ENCODE measurements around the gene SLC39A11.
"Not testable (repeated sequence)": the region's sequence is repeated elsewhere in the genome, so short reads cannot be mapped to it uniquely, and the experiment has no call there.

SLC39A11 gene

DNA sequence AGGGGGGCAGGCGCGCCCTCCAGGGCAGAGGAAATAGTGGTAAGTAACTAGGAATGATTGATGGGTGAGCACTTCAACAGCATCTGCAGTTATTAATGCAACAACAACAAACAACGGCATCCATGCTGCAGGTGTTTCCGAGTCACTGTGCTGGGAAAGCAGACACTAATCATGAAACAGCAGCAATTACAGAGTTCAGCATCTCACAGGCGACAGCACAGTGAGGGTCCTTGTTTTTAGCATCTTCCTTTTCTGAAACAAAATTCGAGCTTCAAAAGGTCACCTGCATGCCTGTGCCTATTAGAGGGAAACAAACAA lies 191.9 kb downstream of the SLC39A11 start:
- DNase-seq, result no peak

DNA sequence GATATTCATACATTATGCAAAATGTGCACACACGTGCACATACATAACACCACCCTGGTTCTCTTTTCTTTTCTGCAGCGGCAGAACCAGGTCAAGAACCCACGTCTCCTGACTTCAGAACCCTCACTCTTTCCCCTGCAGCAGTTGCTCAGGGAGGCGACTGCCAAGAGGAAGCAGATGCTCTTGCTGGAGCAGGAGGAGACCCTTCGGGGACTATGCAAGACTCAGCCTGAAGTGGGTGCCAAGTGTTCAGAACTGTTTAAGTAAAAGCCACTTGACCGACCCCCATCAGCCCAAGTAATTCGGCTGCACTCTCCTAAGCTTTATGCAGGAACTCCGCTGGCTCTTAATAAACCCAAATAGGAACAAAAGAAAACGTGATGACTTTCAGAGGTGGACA lies 193.8 kb downstream of the SLC39A11 start:
- no peak for DNase-seq

DNA sequence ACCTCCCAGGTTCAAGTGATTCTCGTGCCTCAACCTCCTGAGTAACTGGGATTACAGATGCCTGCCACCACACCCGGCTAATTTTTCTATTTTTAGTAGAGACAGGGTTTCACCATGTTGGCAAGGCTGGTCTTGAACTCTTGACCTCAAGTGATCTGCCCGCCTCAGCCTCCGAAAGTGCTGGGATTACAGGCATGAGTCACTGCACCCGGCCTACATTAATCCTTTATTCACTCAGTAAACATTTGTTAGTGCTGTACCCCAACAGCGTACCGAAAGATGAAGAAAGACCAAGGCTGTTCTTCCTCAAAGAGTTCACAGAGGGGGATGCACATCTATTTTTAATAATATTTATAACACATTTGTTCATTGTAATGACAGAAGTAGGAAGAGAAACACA lies 196.2 kb downstream of the SLC39A11 start:
- not testable (repeated sequence) for DNase-seq

DNA sequence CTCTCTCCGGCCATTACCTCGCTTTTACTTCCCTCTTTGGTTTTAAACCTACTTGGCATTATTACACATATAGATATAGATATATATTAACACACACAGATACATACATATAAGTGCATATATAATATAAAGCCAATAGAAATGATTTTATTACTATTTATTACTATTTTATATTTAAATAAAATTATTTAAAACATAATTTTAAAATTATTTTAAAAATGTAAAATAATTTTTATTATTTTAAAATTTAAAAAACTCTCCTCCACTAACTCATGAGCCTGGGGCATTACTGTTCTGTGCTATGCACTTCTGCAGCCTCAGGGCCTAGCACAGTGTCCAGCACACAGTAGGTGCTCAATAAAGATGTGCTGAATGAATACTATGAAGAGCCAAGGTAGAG lies 200.9 kb downstream of the SLC39A11 start:
- DNase-seq, result no peak

DNA sequence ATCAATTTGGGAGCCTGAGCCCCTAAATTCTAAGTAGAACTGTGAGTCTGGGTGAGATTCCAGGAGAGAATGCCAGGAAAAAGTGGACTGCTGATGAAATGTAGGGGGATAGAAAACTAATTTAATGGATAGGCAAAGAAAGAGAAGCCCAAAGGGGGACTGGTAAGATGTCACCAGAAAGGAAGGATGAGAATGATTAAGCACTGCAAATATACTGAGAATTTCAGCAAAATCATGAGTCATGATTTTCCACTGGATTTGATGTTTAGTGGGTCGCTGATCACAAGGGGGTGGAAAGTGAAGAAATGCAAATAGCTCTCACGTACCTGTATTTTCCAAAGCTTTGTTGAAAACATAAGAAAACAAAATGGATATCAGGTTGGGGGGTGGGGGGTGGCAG lies 201.8 kb downstream of the SLC39A11 start:
- DNase-seq, result peak; percentile 72

DNA sequence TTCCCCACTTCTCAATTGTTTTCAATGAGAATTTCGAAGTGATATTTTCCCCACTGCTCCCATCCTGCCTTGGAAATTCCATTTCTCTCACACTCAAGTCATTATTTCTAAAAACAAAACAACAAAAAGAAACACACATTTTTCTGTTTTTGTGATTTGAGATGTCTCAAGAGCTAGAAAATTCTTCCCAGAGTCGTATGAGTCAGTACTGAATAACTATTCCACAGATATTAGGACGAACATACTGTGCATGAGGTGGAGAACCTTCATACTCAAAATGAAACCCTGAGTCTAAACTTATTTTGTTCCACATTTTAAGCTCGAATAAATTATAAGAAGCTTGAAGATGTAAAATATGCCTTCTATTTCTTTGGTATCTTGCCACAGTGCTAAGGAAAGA lies 204.6 kb downstream of the SLC39A11 start:
- peak; percentile 24 for DNase-seq

DNA sequence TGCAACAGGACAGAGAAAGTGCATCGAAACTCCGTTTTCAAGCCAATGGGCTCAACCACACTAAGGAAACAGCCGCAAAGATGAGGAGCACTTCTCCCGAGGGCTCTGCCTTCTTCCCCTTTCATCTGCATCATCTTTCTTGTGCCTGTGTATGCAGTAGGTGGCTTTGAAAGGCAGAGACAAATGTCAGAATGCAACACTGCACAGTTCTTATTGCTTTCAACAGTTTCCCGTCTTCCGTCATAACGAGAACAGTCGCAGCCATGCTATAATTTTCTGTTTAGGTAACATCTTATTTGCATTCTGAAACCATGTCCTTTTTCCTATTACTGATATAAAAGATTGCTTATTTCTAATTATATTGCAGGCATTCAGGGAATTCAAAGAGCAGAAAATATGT lies 205.2 kb downstream of the SLC39A11 start:
- no peak for DNase-seq

DNA sequence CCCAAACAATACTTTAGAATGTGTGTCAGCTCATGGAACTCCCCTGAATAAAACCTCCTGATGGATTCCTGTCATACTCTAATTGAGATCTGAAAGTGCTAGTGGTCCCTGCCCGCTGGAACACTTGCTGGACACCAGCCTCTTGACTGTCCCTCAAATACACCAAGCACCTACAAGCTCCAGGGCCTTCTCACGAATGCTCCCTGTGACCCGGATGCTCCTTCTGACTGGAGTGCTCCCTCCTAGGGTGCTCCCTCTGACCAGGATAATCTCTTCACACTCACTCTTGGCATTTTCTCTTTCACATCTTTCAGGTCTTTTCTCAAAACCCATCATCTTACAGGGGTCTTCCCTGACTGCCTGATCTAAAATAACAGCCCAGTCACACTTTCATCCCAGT lies 205.9 kb downstream of the SLC39A11 start:
- DNase-seq, result no peak

DNA sequence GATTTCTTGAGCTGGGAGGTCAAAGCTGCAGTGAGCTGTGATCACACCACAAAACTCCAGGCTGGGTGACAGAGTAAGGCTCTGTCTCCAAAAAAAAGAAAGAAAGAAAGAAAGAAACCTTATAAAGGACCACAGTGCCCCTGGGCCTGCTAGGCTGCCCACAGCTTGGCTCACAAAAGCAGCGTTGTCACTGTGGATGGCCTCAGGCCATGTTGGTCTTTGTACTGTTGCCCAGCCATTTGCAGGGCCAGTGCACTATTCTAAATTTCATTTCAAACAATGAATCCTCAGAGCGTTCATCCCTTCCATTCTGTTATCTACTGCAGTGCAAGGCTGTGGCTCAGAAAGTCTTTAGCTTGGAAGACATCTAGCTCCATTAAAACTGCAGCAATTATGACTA lies 208.4 kb downstream of the SLC39A11 start:
- no peak for DNase-seq

DNA sequence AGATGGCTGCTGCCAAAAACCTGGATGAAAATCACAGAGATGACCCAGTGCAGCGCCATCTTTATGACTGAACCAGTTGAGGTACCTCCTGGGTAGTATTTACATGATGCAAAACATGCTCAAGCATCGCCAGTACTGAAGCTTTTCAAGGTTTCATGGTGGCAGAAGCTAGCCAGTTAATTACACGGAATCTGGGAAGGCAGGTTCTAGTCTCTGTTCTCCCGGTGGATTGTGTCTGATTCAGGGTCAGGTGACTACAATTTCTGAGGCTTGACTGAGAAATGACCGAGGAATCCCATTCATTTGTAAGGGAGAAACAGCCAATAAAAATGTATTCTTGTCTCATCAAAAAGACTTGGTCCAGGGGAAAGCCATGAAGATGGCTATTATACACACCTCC lies 209.1 kb downstream of the SLC39A11 start:
- no peak for DNase-seq

DNA sequence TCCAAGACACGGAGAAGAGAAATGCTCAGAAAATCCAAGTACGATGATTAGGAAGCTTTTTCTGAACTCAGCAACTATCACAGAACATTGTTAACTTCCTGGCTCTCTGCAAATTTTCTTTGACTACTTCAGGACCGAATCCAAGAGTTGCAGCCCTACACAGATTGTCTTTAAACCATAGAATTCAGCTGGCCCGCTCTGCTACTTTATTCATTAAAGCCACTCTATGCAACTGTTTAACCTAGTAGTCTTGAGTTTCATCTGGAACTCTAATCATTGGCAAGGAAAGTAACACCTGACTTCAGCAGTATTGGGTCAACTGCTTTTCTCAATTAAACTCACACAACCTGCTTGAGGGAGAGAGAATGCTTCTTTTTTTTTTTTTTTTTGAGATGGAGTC lies 210.1 kb downstream of the SLC39A11 start:
- DNase-seq, result no peak

DNA sequence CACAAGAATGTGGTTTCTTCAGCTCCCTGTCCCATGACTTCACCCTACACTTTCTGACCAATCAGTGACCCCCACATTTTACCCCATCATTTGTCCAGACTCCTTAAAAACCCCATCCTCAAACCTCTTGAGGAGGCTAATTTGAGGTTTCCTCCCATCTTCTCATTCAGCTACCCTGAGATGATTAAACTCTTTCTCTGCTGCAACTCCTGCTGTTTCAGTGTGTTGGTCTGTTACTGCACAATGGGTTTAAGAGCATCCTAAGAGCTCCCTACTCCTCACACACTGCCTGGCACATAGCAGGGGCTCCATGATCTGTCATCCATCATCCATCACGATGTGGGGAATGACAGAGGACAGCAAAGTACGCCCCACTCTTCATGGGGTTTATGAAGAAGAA lies 212.6 kb downstream of the SLC39A11 start:
- no peak for DNase-seq

DNA sequence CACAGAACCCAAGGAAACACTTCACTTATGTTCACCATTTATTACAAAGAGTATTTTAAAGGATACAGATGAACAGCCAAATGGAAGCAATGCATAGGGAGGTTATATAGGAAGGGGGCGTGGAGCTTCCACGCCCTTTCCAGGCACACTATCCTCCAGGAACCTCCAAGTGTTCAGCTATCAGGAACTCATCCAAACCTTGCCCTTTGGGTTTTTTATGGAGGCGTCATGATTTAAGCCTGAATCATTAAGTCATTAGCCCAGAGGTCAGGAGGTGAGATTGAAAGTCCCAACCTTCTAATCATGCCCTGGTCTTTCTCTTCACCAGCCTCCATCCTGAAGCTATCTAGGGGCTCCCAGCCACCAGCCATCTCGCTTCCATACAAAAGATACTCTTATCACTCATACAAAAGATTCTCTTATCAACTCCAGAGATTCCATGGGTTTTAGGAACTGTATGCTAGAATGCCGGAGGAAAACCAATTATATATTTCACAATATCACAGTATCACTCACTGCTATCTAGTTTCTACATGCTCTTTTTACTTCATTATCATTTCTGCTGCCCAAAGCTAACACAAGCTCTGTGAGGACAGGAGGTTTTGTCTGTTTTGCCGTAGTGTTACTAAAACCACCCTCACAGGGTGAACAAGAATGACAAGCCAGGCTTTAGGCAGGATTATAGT lies 213.4 kb downstream of the SLC39A11 start:
- no peak for DNase-seq

DNA sequence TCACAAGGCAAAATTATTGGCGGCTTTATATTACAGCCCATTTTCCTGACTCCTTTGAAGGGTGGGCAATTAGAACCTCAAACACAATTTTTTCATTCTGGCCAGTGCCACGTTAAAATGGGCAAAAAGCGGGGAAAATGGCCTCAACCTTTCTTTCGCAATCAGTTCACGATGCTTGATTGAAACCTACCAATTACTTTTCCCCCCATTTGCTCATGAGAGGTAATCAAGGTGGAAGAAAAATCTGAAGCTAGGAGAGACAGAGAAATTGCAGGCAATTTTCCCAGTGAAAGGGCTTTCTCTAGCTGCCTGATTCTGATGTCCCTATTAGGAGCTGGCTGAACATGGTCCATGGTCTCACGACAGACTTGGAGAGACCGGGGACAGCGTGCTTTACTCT lies 215.1 kb downstream of the SLC39A11 start:
- no peak for DNase-seq

DNA sequence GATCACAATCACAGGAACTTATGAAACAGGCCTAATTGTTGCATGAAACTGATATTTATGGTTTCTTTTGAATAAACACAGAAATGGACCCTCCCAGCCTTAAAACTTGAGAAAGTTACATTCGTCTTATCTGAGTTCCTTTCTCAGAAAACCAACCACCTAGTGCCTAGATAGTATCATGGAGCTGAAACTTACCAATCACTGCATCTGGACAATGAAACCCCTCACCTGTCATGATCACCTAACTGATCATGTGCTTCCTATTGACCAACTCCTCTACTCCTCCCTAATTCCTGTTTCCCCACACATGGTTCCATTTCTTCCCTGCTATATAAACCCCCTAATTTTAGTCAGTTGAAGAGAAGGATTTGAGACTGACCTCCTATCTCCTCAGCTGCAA lies 216.1 kb downstream of the SLC39A11 start:
- no peak for DNase-seq

DNA sequence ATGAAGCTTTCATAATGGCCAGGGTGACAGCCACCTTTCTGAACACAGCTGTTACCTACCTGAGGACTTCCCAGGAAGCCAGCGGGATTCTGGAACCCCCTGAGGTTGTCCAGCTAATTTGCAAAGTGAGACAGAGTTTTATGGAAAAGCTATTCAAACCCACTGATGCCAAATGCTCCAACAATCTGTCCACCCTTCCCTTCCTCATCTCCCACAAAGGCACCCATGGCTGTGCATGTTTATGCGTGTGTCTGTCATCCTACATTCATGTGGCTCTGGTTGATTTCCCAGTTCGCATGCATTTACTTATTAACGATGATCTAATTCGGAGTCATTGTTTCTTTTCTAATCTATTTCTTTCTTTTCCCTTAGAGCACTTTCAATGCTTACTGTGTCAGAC lies 217.1 kb downstream of the SLC39A11 start:
- no peak for DNase-seq

DNA sequence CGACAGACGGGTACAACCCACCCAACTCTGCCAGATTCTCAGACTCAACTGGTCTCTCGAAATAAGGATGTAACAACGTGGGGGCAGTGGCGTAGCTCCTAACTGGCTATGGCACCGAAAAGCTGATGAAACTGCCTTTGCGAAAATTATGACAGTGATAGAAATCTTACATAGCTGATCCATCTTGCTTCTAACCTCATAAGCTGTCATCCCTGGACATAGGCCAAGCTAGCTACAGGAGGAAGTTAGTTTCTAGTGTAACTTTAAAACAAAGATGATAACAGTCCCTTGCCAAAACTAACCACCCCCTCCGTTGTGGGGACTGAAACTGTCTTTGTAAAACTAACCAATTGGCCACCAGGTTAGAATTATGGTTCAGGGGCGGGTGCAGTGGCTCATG lies 220.1 kb downstream of the SLC39A11 start:
- peak; percentile 66 for DNase-seq

DNA sequence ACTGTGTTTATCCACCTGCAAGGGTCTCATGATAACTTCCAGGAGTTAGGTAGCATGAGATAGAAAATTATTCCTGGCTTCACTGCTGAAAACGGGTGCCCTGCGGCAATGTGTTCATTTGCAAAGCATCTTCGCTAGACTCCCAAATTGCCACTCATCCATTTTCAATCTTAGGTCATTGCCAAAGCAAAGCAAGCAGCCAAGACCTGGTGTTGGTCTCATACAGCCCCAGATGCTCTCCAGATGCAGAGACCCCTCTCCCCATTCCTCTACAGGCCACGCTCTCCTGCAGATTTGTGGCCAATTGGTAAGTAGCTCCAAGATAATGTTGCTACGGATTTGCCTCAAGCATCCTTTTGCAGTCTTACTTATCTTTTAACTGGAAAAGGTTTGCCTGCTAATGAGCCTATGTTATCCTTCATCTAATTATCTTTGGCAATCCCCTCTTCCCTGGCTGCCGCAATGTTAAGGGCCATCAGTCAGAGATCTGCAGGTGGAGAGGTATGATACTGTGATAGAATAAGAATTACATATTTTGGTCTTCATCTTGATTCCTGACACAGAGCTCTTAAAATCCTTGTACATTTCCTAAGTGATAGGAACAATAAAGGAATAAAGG lies 222.0 kb downstream of the SLC39A11 start:
- DNase-seq, result no peak

DNA sequence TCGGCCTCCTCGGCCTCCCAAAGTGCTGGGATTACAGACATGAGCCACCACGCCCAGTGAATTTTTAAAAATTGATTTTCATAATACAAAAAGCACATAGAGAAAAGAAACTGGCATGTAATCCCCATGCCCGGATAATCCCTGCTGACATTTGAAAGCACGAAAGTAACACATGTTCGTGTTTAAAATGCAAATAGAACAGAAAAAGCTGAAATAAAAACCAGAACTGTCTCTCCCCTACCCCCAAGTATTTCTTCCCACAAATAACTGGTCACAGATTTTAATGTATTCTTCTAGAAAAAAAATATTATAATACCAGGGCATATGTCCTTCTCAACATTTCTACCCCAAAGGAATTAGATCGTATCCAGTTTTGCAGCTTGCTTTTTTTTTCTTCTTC lies 222.9 kb downstream of the SLC39A11 start:
- no peak for DNase-seq

DNA sequence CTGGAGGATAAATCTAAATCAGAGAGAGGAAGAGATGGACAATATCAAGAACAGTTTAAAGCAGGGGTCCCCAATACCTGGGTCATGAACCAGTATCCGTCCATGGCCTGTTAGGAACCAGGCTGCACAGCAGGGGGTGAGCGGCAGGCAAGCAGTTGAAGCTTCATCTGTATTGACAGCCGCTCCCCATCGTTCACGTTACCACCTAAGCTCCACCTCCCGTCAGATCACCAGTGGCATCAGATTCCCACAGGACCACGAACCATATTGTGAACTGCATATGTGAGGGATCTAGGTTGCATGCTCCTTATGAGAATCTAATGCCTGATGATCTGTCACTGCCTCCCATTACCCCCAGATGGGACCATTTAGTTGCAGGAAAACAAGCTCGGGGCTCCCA lies 226.5 kb downstream of the SLC39A11 start:
- DNase-seq, result no peak

DNA sequence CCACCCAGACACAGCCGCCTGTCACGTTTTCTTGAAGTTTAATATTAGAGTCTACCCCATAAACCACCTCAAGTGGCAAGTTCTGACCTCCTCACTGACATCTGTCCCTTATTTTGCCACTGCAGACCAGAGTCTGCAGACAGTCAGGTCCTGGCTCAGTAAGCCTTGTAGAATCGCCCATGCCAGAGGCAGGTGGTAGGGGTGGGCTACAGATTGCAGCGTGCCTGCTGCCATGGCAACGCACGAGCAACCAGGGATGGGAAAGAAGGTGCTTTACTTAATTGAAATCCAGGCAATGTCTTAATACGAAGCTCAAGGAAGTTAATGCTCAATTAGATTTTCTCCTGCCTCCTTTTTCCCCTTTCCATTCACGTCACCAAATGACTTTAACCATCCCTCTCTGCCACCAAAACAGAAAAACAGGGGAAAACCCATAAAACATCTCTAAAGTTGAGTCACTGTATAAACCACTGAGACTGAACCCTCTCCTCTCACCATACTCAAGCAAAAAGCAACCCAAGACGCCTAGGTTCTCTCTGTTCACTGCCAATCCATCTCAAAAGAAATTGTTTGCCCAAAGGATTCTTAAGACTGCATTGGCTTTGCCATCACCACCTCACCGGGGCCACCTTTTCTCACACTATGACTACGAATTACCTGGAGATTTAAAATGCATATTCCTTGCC lies 228.8 kb downstream of the SLC39A11 start:
- DNase-seq, result no peak

DNA sequence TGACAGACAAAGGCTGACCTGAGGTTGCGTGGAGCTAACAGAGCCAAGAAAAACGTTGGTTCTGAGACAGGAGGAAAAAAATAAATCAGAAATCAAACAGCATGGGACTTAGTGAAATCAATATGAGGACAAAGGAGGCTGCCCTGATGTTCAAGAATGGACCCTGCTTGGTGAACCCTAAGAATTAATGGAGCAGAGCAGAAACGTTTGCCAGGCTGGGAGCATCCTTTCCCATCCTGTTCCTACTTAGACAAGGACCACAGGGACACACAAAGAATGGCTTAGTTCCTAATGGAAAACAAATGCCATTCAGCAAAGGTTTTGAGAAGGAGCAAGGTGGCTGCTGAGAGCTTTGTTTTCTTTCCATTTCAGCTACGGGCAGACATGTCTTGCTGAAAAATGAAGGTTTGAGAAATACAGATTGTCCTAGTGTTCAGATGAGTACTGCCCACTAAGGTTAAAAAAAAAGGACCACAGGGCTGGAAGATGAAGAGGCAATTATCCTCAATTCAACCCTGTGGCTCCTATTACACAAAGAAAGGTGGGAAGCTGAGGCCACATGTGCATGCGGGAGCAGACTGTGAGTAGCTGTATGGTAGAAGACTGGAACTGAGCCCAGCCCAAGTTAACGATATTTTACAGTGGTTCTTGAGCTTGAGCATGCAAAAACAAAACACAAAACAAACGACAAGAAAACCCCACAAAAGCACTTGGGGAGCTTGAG lies 230.1 kb downstream of the SLC39A11 start:
- peak; percentile 10 for DNase-seq

DNA sequence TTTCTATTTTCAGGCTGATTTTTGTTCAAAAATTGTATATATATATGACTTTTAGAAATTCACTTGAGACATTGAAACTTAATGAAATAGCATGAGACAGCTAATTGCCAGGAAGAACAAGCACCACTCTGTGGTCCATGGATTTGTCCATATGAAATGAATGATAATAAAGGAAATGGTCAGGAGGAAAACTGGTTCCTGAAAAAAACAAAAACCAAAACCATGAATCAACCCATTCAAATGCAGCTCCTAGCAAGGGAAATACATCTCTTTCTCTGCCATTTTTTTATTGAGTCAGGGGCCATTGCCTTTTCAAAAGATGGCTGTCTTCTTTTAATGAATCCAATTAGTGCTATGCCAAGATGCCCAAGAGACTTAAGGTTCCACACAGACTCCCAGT lies 230.7 kb downstream of the SLC39A11 start:
- no peak for DNase-seq

DNA sequence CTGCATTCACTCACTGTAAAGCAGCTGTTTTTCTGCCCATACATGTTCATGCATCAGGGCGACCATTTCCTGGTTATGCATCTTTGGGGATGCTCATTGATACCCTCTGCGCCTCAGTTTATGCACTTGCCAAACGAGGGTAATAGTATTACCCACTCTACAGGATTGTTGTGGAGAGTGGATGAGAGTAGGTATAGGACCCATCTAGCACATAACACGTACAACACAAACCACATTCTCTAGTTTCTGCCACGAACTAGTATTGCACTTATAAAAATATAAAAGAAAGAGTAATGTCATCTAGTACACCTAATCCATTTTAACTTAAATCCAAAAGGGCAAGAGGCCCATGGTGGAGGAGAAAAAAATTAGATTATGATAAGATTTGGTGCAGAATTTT lies 231.7 kb downstream of the SLC39A11 start:
- no peak for DNase-seq
